SK-N-SH (cell line): ENCODE results near the gene CXADR. TPM values are rescaled to one million over a fixed set of nuclear protein-coding genes. Genes with fewer than 3 reads are reported as not detected.

Source experiments
- CTCF ChIA-PET: fragments of 300-600, 350-600 bp; formaldehyde crosslinking; extraction: SDS; loops from one replicate; lab custom pipeline; 2021; lab: Yijun Ruan, JAX
- POLR2A ChIA-PET: fragments of 350-600 bp; sonication (Branson Sonifier 250); formaldehyde crosslinking; extraction: SDS; loops from one replicate; lab custom pipeline; 2020; ENCODE audit warnings: antibody characterized with exemption, inconsistent platforms; lab: Yijun Ruan, JAX
- DNase-seq: peaks from one replicate; pipeline ENCODE4 v3.0.0; 2012
- H2AFZ ChIP-seq: fragments of 200-600 bp; sonication (generic); 2 replicates; pipeline ENCODE4 v1.8.1; 2016; ENCODE audit warnings: antibody characterized with exemption, mild to moderate bottlenecking, low read depth
- H3F3A ChIP-seq: fragments of 200-600 bp; sonication (generic); replicated peaks from 2 replicates; pipeline ENCODE3; 2016; ENCODE audit warnings: antibody characterized with exemption, mild to moderate bottlenecking; ENCODE audit not compliant: insufficient read depth
- H3K27ac ChIP-seq, 2 experiments: fragments of 200-500 bp in 1 of 2; fragments of 200-600 bp in 1 of 2; sonication (Bioruptor generic) in 1 of 2; sonication (generic), shearing (Covaris generic) in 1 of 2; 2 replicates each; pipeline versions ENCODE4 v1.5.1 to v1.6.1; 2014 to 2016; ENCODE audit warnings: low read depth in 2 of 2, inconsistent platforms in 1 of 2, low read length in 1 of 2, mild to moderate bottlenecking in 1 of 2, mixed read lengths in 1 of 2
- H3K27me3 ChIP-seq: fragments of 200-600 bp; sonication (generic), shearing (Covaris generic); 2 replicates; pipeline ENCODE4 v1.6.1; 2016; ENCODE audit warnings: mixed run types; ENCODE audit not compliant: insufficient read depth
- H3K36me3 ChIP-seq, 2 experiments: fragments of 200-500 bp in 1 of 2; fragments of 200-600 bp in 1 of 2; sonication (Bioruptor generic) in 1 of 2; sonication (generic) in 1 of 2; replicated peaks in 1 of 2; 2 replicates each; pipeline versions ENCODE3 to v1.5.1; 2014 to 2016; ENCODE audit warnings: low read length in 1 of 2, mild to moderate bottlenecking in 1 of 2; ENCODE audit not compliant: insufficient read depth in 2 of 2, control insufficient read depth in 1 of 2
- H3K4me1 ChIP-seq, 2 experiments: fragments of 200-500 bp in 1 of 2; fragments of 200-600 bp in 1 of 2; sonication (Bioruptor generic) in 1 of 2; sonication (generic), shearing (Covaris generic) in 1 of 2; 2 replicates each; pipeline versions ENCODE4 v1.5.1 to v1.6.1; 2014 to 2016; ENCODE audit warnings: low read depth in 1 of 2, low read length in 1 of 2, mixed run types in 1 of 2; ENCODE audit not compliant: insufficient read depth in 2 of 2, control insufficient read depth in 1 of 2
- H3K4me2 ChIP-seq: fragments of 200-600 bp; sonication (generic), shearing (Covaris generic); 2 replicates; pipeline ENCODE4 v1.6.1; 2017; ENCODE audit warnings: mixed run types
- H3K4me3 ChIP-seq, 2 experiments: fragments of 200-500 bp in 1 of 2; fragments of 200-600 bp in 1 of 2; sonication (Bioruptor generic) in 1 of 2; sonication (generic), shearing (Covaris generic) in 1 of 2; 2 replicates each; pipeline versions ENCODE4 v1.5.1 to v1.8.1; 2014 to 2016; ENCODE audit warnings: low read depth in 2 of 2, inconsistent platforms in 1 of 2, low read length in 1 of 2, mild to moderate bottlenecking in 1 of 2, mixed read lengths in 1 of 2, moderate library complexity in 1 of 2
- H3K79me2 ChIP-seq: fragments of 200-600 bp; sonication (generic); 2 replicates; pipeline ENCODE4 v1.8.1; 2017; ENCODE audit warnings: mild to moderate bottlenecking; ENCODE audit not compliant: insufficient read depth
- H3K9ac ChIP-seq: fragments of 200-600 bp; sonication (generic); 2 replicates; pipeline ENCODE4 v1.6.1; 2017; ENCODE audit warnings: mixed run types
- H3K9me2 ChIP-seq: fragments of 200-600 bp; sonication (generic); 2 replicates; pipeline ENCODE4 v1.6.1; 2017; ENCODE audit warnings: mixed run types
- H3K9me3 ChIP-seq: fragments of 200-600 bp; sonication (generic); 2 replicates; pipeline ENCODE4 v1.6.1; 2017; ENCODE audit warnings: mixed run types, mild to moderate bottlenecking, moderate library complexity
- H4K20me1 ChIP-seq: fragments of 200-600 bp; sonication (generic); 2 replicates; pipeline ENCODE4 v1.6.1; 2017; ENCODE audit warnings: mild to moderate bottlenecking, mixed run types; ENCODE audit not compliant: insufficient read depth
- ELF1 ChIP-seq: IDR thresholded peaks from 2 replicates; pipeline ENCODE4 v1.4.0; 2012
- EP300 ChIP-seq, 2 experiments: IDR thresholded peaks; 2 replicates each; pipeline versions ENCODE4 v1.4.0 to v1.6.1; 2012; ENCODE audit warnings: borderline replicate concordance in 1 of 2, low read depth in 1 of 2, low read length in 1 of 2
- MEF2A ChIP-seq: IDR thresholded peaks from 2 replicates; pipeline ENCODE4 v1.4.0; 2012; ENCODE audit warnings: low read depth, borderline replicate concordance
- MXI1 ChIP-seq: IDR thresholded peaks from 2 replicates; pipeline ENCODE4 v1.6.1; 2012; ENCODE audit warnings: mild to moderate bottlenecking, low read depth, low read length, improper control_type of control experiment
- POLR2AphosphoS5 ChIP-seq: IDR thresholded peaks from 2 replicates; pipeline ENCODE4 v1.6.1; 2012; ENCODE audit warnings: low read depth, low read length
- RCOR1 ChIP-seq: fragments of 150-350 bp; IDR thresholded peaks from 2 replicates; pipeline ENCODE4 v1.6.1; 2017; ENCODE audit warnings: antibody characterized with exemption, low read length
- TAF1 ChIP-seq: IDR thresholded peaks from 2 replicates; pipeline ENCODE4 v1.6.1; 2012; ENCODE audit warnings: low read depth, mild to moderate bottlenecking, low read length, moderate library complexity, borderline replicate concordance
- TCF12 ChIP-seq: IDR thresholded peaks from 2 replicates; pipeline ENCODE4 v1.4.0; 2012
- WGBS: methylation state at CpG from one replicate; pipeline ENCODE4 v1.1.6; 2017; ENCODE audit warnings: low lambda C conversion rate; 5-methylcytosine and 5-hydroxymethylcytosine counted together
- polyA plus RNA-seq, 3 experiments: library from polyadenylated mRNA; depleted of rRNA; stranded (reverse); fragments of >200 nt; gene quantifications; 2 replicates each; pipeline ENCODE4 v1.2.3, GENCODE V29; 2012
- TF ChIP-seq, protein P1 (sequence below): IDR thresholded peaks from 2 replicates; pipeline ENCODE4 v1.4.0; 2012; ENCODE audit warnings: low read depth
- TF ChIP-seq, protein P2 (sequence below): IDR thresholded peaks from 2 replicates; pipeline ENCODE4; 2012
- TF ChIP-seq, protein P3 (sequence below): IDR thresholded peaks from 2 replicates; pipeline ENCODE4 v1.4.0; 2012; ENCODE audit warnings: low read depth, borderline replicate concordance
- TF ChIP-seq, protein P4 (sequence below): fragments of 150-350 bp; IDR thresholded peaks from 2 replicates; pipeline ENCODE4 v1.6.1; 2017; ENCODE audit warnings: antibody characterized with exemption, low read length, low read depth, borderline replicate concordance

The CXADR gene
- polyA plus RNA-seq, 1 of the 3 experiments (the other 2 are of a cell fraction): 1.1 TPM

DNA sequence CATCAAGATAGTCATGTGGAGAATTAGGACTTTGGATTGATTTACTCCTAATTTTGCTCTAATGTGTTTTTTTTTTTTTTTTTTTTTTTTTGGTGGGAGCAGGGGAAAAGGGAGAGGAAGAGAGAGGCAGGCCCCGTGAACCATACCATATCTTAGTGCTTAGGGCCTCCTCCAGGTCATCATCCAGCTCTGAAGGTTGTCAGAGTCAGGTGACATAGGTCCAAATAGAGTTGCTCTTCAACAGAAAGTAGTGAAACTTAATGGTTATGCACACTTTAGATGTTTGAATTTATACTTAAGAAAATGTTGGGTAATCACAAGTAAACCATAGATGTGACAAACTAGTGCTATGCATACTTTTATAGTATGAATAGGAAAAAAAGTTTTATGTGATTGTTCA is 32.2 kb downstream of the CXADR start (continued):
- TF ChIP-seq, protein P1, sequence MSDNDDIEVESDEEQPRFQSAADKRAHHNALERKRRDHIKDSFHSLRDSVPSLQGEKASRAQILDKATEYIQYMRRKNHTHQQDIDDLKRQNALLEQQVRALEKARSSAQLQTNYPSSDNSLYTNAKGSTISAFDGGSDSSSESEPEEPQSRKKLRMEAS: no peak
- TF ChIP-seq MXI1 (no peak), TAF1 (no peak), ELF1 (no peak), RCOR1 (no peak)
- TF ChIP-seq, protein P2, sequence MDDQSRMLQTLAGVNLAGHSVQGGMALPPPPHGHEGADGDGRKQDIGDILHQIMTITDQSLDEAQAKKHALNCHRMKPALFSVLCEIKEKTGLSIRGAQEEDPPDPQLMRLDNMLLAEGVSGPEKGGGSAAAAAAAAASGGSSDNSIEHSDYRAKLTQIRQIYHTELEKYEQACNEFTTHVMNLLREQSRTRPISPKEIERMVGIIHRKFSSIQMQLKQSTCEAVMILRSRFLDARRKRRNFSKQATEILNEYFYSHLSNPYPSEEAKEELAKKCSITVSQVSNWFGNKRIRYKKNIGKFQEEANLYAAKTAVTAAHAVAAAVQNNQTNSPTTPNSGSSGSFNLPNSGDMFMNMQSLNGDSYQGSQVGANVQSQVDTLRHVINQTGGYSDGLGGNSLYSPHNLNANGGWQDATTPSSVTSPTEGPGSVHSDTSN: no peak
- TF ChIP-seq, all 33 proteins: peak for 0

DNA sequence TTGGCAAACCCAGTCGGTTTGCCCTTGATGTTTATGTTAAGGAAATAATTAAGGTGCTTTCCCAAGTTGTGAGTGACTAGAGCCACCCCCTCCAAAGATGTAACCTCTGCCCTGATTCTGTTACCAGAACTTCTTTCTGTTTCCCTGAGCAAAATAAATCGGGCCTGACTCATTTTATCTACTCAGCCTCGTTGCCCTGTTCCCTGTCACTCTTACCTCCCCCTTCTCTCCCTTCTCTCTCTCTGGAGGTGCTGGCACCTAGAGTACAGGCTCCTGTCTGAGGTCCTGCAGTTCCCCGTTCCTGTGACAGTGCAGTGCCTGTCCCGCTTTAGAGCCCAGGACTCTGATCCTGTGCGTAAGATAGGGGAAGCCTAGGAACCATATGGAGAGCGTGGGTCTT is 35.4 kb downstream of the CXADR start:
- Histone ChIP-seq H3K27me3 (no peaks in the 10 kb centered on the region), H3K4me3 (no peak overlapping the region), H3K9me2 (no peaks in the 10 kb centered on the region), H3F3A (no peaks in the 10 kb centered on the region), H3K9ac (no peak overlapping the region), H4K20me1 (no peaks in the 10 kb centered on the region), H3K79me2 (no peaks in the 10 kb centered on the region), H3K4me1 (peaks cover 0 to 7% of the 10 kb centered on the region in 2 experiments; a peak in 2 of 4 replicates), H3K4me2 (no peak overlapping the region), H3K27ac (no peak overlapping the region), H2AFZ (no peak overlapping the region), H3K9me3 (no peaks in the 10 kb centered on the region), H3K36me3 (no peaks in the 10 kb centered on the region)
- 73% methylated on average over 7 of the region's 7 CpGs for WGBS
- TF ChIP-seq TCF12 (no peak), POLR2AphosphoS5 (no peak), EP300 (IDR thresholded peaks at IDR 0.05; ENCODE audit: borderline replicate concordance in 1 of 2, low read depth in 1 of 2, low read length in 1 of 2) (no peak), TAF1 (no peak), MEF2A (no peak)
- TF ChIP-seq, protein P3, sequence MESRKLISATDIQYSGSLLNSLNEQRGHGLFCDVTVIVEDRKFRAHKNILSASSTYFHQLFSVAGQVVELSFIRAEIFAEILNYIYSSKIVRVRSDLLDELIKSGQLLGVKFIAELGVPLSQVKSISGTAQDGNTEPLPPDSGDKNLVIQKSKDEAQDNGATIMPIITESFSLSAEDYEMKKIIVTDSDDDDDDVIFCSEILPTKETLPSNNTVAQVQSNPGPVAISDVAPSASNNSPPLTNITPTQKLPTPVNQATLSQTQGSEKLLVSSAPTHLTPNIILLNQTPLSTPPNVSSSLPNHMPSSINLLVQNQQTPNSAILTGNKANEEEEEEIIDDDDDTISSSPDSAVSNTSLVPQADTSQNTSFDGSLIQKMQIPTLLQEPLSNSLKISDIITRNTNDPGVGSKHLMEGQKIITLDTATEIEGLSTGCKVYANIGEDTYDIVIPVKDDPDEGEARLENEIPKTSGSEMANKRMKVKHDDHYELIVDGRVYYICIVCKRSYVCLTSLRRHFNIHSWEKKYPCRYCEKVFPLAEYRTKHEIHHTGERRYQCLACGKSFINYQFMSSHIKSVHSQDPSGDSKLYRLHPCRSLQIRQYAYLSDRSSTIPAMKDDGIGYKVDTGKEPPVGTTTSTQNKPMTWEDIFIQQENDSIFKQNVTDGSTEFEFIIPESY: no peak
- TF ChIP-seq, protein P4, sequence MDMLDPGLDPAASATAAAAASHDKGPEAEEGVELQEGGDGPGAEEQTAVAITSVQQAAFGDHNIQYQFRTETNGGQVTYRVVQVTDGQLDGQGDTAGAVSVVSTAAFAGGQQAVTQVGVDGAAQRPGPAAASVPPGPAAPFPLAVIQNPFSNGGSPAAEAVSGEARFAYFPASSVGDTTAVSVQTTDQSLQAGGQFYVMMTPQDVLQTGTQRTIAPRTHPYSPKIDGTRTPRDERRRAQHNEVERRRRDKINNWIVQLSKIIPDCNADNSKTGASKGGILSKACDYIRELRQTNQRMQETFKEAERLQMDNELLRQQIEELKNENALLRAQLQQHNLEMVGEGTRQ: no peak
- ChIA-PET POLR2A (interaction anchor here (1.0 kb wide), 1 partner anchor 89 kb away, joined by 3 read pairs; no protein-coding TSS in a partner anchor), CTCF (interaction anchor here (2.2 kb wide), 1 partner anchor 161 kb away, joined by 7 read pairs; no protein-coding TSS in a partner anchor)
- no peak for DNase-seq
